Activated naive CD8-positive, alpha-beta T cell treated with anti-CD3 and anti-CD28 coated beads, Interleukin-2, amount 10 ng/mL, durations not matched to agents 7 days and 5 days (primary cell): ENCODE measurements around the gene PIGZ. TPM values are rescaled to one million over a fixed set of nuclear protein-coding genes. Genes with fewer than 3 reads are reported as not detected.
A peak's percentile ranks its signal among the peaks of the same experiment; 100 is the strongest.

Experiments
- ATAC-seq: fragments of 150-1000 bp; cut with Tn5 transposase; one replicate; pipeline ENCODE4 v1.10.0; 2021; ENCODE audit warnings: low read depth, moderate library complexity
- POLR2A ChIA-PET: fragments of 350-600 bp; sonication (Branson Sonifier 250); formaldehyde crosslinking; loops from one replicate; lab custom pipeline; 2021; ENCODE audit warnings: antibody characterized with exemption; lab: Charles Lee
- DNase-seq: peaks from one replicate; pipeline ENCODE4 v3.0.0; 2021
- H3K27ac Mint-ChIP-seq: one replicate; pipeline ENCODE4 v1.8.0; 2022; ENCODE audit warnings: mild to moderate bottlenecking, mixed read lengths
- H3K27me3 Mint-ChIP-seq: one replicate; pipeline ENCODE4 v1.8.0; 2022; ENCODE audit warnings: mild to moderate bottlenecking, moderate library complexity, mixed read lengths
- H3K36me3 Mint-ChIP-seq: one replicate; pipeline ENCODE4 v1.8.0; 2021; ENCODE audit warnings: mild to moderate bottlenecking, mixed read lengths
- H3K4me1 Mint-ChIP-seq: one replicate; pipeline ENCODE4 v1.8.0; 2021; ENCODE audit warnings: mixed read lengths
- H3K4me3 Mint-ChIP-seq: one replicate; pipeline ENCODE4 v1.8.0; 2022; ENCODE audit warnings: mild to moderate bottlenecking, moderate library complexity, mixed read lengths
- H3K9me3 Mint-ChIP-seq: one replicate; pipeline ENCODE4 v1.8.0; 2021; ENCODE audit warnings: mixed read lengths
- total RNA-seq, 2 experiments: library from RNA; stranded (reverse); gene quantifications; one replicate each; pipeline ENCODE4 v1.2.3, GENCODE V29; 2021

PIGZ gene
- total RNA-seq, 2 experiments from 2014 or later: 1.4 TPM

GRCh38 chr3:196981657-196982056, 13.0 kb upstream of the PIGZ start:
- no peak for ATAC-seq
- Mint-ChIP-seq H3K36me3 (peaks cover 4% of the 10 kb centered on the region), H3K4me1 (peaks cover 5% of the 10 kb centered on the region), H3K4me3 (no peak overlapping the region), H3K27ac (no peak overlapping the region), H3K27me3 (peaks cover 15% of the 10 kb centered on the region), H3K9me3 (peaks cover 11% of the 10 kb centered on the region)
- POLR2A ChIA-PET: no interaction called here
- no peak for DNase-seq

DNA sequence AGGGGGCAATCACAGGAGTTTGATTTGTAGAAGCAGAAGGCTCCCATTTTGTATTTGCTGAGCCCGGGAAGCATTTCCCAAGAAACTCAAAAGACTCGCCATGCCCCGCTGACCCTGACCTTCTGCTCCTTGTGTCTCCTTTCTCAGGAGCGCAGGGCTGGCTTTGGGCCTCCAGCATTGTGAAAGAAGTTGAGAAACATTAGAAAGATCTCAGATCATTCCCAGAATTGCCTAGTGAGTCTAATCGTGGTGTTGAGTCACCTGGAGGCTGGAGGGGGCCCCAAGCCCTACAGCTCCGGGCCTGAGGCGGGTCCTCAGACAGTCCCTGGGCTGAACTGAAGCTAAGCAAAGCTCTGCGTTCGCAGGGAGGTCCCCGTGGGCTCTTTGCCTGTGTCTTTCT, 10.9 kb upstream of the PIGZ start:
- Mint-ChIP-seq H3K9me3 (peaks cover 11% of the 10 kb centered on the region), H3K36me3 (peaks cover 4% of the 10 kb centered on the region), H3K4me1 (peaks cover 5% of the 10 kb centered on the region), H3K27ac (no peak overlapping the region), H3K4me3 (no peak overlapping the region), H3K27me3 (peaks cover 10% of the 10 kb centered on the region)
- ATAC-seq: no peak
- POLR2A ChIA-PET: no interaction called here
- no peak for DNase-seq

- DNase-seq (no peak), ATAC-seq (no peak)
- POLR2A ChIA-PET: no interaction called here
- peaks cover 4% of the 10 kb centered on the region for H3K27me3 Mint-ChIP-seq
- H3K9me3 Mint-ChIP-seq: no peaks in the 10 kb centered on the region
- no peak overlapping the region for H3K27ac Mint-ChIP-seq
- peaks cover 5% of the 10 kb centered on the region for H3K4me1 Mint-ChIP-seq
- no peaks in the 10 kb centered on the region for H3K36me3 Mint-ChIP-seq
- no peak overlapping the region for H3K4me3 Mint-ChIP-seq
These were observed 8.3 kb upstream of the PIGZ start for GRCh38 chr3:196976941-196977340.

GRCh38 chr3:196975349-196975748, 6.7 kb upstream of the PIGZ start:
- H3K9me3 Mint-ChIP-seq: no peaks in the 10 kb centered on the region
- H3K27ac Mint-ChIP-seq: no peak overlapping the region
- H3K27me3 Mint-ChIP-seq: peaks cover 12% of the 10 kb centered on the region
- DNase-seq (no peak), ATAC-seq (no peak)
- POLR2A ChIA-PET: no interaction called here
- H3K36me3 Mint-ChIP-seq: no peaks in the 10 kb centered on the region
- no peak overlapping the region for H3K4me3 Mint-ChIP-seq
- peaks cover 8% of the 10 kb centered on the region for H3K4me1 Mint-ChIP-seq

DNA sequence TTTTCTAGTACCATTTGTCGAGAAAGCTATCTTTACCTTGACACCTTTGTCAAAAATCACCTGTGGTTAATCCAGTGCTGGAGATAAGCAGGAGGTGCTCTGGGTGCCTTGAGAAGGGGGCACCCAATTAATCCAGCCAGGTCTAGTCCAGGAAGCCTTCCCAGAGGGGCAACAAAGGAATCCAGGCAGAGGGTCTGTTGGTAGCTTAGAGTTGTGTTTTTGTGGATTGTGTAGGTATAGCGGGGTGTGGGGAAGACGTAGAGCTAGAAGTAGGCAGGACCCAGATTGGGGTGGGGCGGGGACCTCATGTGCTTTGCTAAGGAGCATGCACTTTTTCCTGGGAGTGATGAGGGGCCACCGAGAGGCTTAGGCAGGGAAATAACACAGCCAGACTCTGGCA, 6.0 kb upstream of the PIGZ start:
- H3K4me3 Mint-ChIP-seq: no peak overlapping the region
- no peak overlapping the region for H3K27ac Mint-ChIP-seq
- POLR2A ChIA-PET: interaction anchor here (0.7 kb wide), 1 partner anchor 33 kb away, joined by 3 read pairs; no protein-coding TSS in a partner anchor
- ATAC-seq (no peak), DNase-seq (no peak)
- no peaks in the 10 kb centered on the region for H3K36me3 Mint-ChIP-seq
- peaks cover 11% of the 10 kb centered on the region for H3K4me1 Mint-ChIP-seq
- no peaks in the 10 kb centered on the region for H3K9me3 Mint-ChIP-seq
- peaks cover 15% of the 10 kb centered on the region for H3K27me3 Mint-ChIP-seq

- Mint-ChIP-seq H3K4me1 (peaks cover 14% of the 10 kb centered on the region), H3K36me3 (peaks cover 3% of the 10 kb centered on the region), H3K9me3 (no peaks in the 10 kb centered on the region), H3K27me3 (peaks cover 21% of the 10 kb centered on the region), H3K27ac (no peak overlapping the region), H3K4me3 (no peak overlapping the region)
- DNase-seq (no peak), ATAC-seq (no peak)
- POLR2A ChIA-PET: no interaction called here
These were observed 2.6 kb upstream of the PIGZ start for GRCh38 chr3:196971094-196971698.

- H3K4me3 Mint-ChIP-seq: peak overlapping the region; percentile 82
- DNase-seq: no peak
These were observed 2.0 kb upstream of the PIGZ start for GRCh38 chr3:196970547-196971093.

GRCh38 chr3:196969660-196970546, 1.3 kb upstream of the PIGZ start:
- ATAC-seq (peak; percentile 61), DNase-seq (peak; percentile 89)
- peak overlapping the region; percentile 82 for H3K4me3 Mint-ChIP-seq
- POLR2A ChIA-PET: interaction anchor here (0.6 to 2.8 kb wide), 4 partner anchors 28 to 138 kb away, joined by 5 to 17 read pairs (median 9); partner anchors contain the start of genes NCBP2 and SENP5
- peaks cover 14% of the 10 kb centered on the region for H3K4me1 Mint-ChIP-seq
- H3K27ac Mint-ChIP-seq: peak overlapping the region; percentile 72
- H3K9me3 Mint-ChIP-seq: no peaks in the 10 kb centered on the region
- peaks cover 21% of the 10 kb centered on the region for H3K27me3 Mint-ChIP-seq
- peaks cover 3% of the 10 kb centered on the region for H3K36me3 Mint-ChIP-seq

More at GRCh38 chr3:196970547-196971093, 2.0 kb upstream of the PIGZ start:
- Mint-ChIP-seq H3K4me1 (peaks cover 14% of the 10 kb centered on the region), H3K27ac (peak overlapping the region; percentile 72), H3K27me3 (peaks cover 21% of the 10 kb centered on the region), H3K9me3 (no peaks in the 10 kb centered on the region), H3K36me3 (peaks cover 3% of the 10 kb centered on the region)
- POLR2A ChIA-PET: interaction anchor here (0.6 to 1.5 kb wide), 2 partner anchors 103 to 138 kb away, joined by 6 to 12 read pairs; partner anchors contain the start of gene SENP5
- ATAC-seq: no peak

- H3K36me3 Mint-ChIP-seq: peaks cover 3% of the 10 kb centered on the region
- H3K27ac Mint-ChIP-seq: peak overlapping the region; percentile 81
- H3K4me3 Mint-ChIP-seq: peak overlapping the region; percentile 86
- no peaks in the 10 kb centered on the region for H3K9me3 Mint-ChIP-seq
- H3K4me1 Mint-ChIP-seq: peaks cover 14% of the 10 kb centered on the region
- ATAC-seq (peak; percentile 51), DNase-seq (peak; percentile 78)
- peaks cover 21% of the 10 kb centered on the region for H3K27me3 Mint-ChIP-seq
- POLR2A ChIA-PET: interaction anchor here (0.7 to 2.8 kb wide), 4 partner anchors 27 to 134 kb away, joined by 3 to 17 read pairs (median 8); partner anchors contain the start of genes NCBP2 and SENP5
These were observed 564 bp upstream of the PIGZ start for GRCh38 chr3:196969134-196969659.

DNA sequence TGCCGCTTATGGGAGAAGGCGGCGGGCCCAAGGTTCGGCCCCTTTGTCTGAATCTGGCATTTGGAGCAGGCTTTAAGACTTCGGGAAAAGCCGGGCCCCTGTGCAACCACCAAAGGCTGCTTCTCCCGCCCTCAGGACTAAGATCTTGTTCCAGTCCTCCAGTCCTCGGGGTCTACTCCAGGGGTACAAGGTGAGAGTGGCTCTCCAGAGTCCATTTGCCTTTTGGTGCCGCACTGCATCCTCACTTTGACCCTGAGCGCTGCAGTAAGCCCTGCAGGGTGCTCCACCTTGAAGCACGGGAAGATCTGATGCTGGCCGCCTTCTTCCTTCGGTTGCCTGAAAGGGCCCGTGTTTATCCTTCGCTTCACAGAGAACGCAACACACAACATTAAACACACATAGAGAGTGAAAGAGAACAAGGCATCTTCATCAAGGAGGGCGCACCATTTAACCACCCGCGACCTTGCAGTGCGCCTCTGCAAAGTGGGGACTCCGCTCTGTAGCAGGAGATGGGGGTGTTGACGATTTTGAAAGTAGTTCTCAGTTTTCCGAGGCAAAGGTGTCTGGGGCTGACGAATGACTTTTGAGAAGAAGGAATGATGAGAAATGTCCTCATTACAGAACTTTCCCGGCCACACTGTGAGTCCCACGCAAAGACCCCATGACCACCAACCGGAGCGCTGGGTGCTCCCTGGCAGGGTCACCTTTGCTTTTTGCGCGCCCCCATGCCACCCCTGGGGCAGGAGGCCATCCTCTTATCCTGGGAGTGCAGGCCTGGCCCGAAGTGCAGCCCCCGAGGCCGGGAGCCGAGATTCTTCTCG, 1.0 kb downstream of the PIGZ start:
- no peak overlapping the region for H3K27ac Mint-ChIP-seq
- peaks cover 14% of the 10 kb centered on the region for H3K4me1 Mint-ChIP-seq
- no peaks in the 10 kb centered on the region for H3K9me3 Mint-ChIP-seq
- POLR2A ChIA-PET: interaction anchor here (2.8 kb wide), 1 partner anchor 25 kb away, joined by 17 read pairs; the partner anchor contains the start of gene NCBP2
- DNase-seq: no peak
- H3K27me3 Mint-ChIP-seq: peaks cover 19% of the 10 kb centered on the region
- ATAC-seq: no peak
- peak overlapping the region; percentile 77 for H3K4me3 Mint-ChIP-seq
- H3K36me3 Mint-ChIP-seq: peaks cover 3% of the 10 kb centered on the region

DNA sequence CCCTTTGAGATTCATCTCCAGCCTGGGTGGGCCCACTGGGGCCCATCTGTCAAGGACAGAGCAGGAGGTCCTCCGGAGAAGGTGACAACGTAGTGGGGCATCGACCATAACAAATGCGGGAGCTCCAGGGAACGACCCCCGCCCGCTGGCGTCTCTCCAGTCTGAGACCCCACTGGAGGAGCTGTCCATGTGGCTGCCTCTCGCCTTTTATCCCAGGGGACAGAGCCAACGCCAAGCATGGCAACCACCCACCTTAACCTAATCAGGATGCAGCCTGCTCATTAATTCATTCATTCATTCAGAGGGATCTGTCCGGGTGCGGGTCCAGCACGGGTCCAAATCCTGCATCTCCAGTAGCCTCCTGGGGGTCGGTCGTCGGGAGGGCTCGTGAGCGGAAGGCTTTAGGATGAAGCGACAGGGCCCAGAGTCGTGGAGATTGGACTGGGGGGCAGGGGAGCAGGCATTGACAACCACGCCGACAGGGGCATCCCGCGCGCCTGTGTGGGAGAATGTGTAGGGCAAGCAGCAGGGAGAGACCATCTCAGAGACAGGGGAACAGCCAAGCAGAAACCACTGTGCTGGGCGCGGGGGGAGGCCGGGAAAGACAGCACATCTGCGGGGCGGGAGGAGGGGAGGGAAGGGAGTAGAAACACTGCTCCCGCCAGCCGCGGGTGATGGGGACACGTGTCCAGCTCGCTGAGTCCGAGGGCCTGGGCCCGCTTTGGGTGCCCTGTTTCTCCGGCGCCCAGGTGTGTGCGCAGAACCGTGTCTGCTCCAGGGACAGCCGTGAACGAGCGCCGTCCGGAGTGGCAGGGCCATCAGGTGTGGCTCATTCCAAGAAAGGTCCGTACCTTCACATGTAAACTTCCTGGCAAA, 1.9 kb downstream of the PIGZ start:
- H3K9me3 Mint-ChIP-seq: no peaks in the 10 kb centered on the region
- no peak overlapping the region for H3K4me3 Mint-ChIP-seq
- H3K4me1 Mint-ChIP-seq: peaks cover 14% of the 10 kb centered on the region
- ATAC-seq (no peak), DNase-seq (no peak)
- H3K36me3 Mint-ChIP-seq: peaks cover 3% of the 10 kb centered on the region
- POLR2A ChIA-PET: no interaction called here
- peaks cover 19% of the 10 kb centered on the region for H3K27me3 Mint-ChIP-seq
- no peak overlapping the region for H3K27ac Mint-ChIP-seq

- peaks cover 3% of the 10 kb centered on the region for H3K36me3 Mint-ChIP-seq
- H3K9me3 Mint-ChIP-seq: no peaks in the 10 kb centered on the region
- H3K4me3 Mint-ChIP-seq: no peak overlapping the region
- ATAC-seq (no peak), DNase-seq (no peak)
- POLR2A ChIA-PET: no interaction called here
- peaks cover 15% of the 10 kb centered on the region for H3K27me3 Mint-ChIP-seq
- H3K4me1 Mint-ChIP-seq: peaks cover 14% of the 10 kb centered on the region
- no peak overlapping the region for H3K27ac Mint-ChIP-seq
These were observed 2.8 kb downstream of the PIGZ start for GRCh38 chr3:196965804-196966173.
